ENCODE results near the gene MAP1LC3B2. TPM values are rescaled to one million over a fixed set of nuclear protein-coding genes. Genes with fewer than 3 reads are reported as not detected.

MAP1LC3B2 gene
- total RNA-seq, 1 donor from 2014 or later: 5.8 TPM

DNA sequence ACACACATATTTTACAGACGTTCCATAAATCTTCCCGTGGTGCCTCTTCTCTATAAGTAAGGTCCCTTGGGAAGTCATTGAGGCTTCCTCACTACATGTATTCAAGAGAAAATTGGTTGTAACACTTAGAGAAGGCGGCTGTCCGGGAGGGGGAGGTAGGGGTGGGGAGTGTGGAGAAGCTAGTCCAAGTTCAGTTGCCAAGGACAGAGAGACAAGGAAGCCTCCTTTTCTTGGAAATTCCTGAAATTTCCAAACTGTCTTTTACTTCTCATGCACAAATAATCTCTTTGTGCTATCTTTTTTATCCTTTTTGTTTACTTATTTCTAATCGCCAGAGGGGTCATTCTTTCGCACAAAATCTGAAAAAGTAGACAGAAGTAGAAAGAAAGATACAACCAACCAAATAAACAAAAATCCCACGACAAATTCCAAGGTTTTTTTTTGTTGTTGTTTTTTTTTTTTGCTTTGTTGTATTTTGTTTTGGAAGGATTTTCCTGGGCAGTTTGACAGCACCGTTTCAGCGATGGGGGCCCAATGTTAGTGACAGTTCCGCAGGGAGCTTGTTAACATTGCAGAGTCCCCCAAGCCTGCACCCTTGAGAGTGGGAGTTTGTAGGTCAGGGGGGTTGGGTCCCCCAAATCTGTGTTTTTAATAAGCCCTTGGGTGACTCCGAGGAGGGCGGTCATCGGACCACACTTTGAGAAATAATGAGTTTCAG is 45.2 kb downstream of the MAP1LC3B2 start:
- H3K27ac Mint-ChIP-seq (ENCODE audit: unreplicated experiment): no peak overlapping the region
- no peak overlapping the region for H2AFZ ChIP-seq (ENCODE audit: low read depth, low read length)

GRCh38 chr12:116604951-116605641 is 45.9 kb downstream of the MAP1LC3B2 start:
- Histone ChIP-seq H3K9me3 (ENCODE audit: insufficient read depth, low read depth, low read length) (no peaks in the 10 kb centered on the region), H3K27ac (ENCODE audit: low read depth, low read length) (no peak overlapping the region), H3K4me1 (ENCODE audit: insufficient read depth, low read length) (peaks cover 6% of the 10 kb centered on the region), H3K27me3 (ENCODE audit: insufficient read depth, low read length) (no peaks in the 10 kb centered on the region), H3K9ac (ENCODE audit: low read length) (no peak overlapping the region), H3K4me2 (ENCODE audit: low read length) (peak overlapping the region; percentile 64), H3K36me3 (ENCODE audit: insufficient read depth, low read length) (no peaks in the 10 kb centered on the region), H4K20me1 (ENCODE audit: insufficient read depth, low read length) (no peaks in the 10 kb centered on the region), H3K79me2 (ENCODE audit: insufficient read depth, low read length) (no peaks in the 10 kb centered on the region), H3K4me3 (ENCODE audit: insufficient read depth, low read depth, low read length) (no peak overlapping the region), H2AFZ (ENCODE audit: low read depth, low read length) (no peak overlapping the region)
- FAIRE-seq: no peak
- Mint-ChIP-seq H3K36me3 (ENCODE audit: low read depth, unreplicated experiment) (no peaks in the 10 kb centered on the region), H3K27ac (ENCODE audit: unreplicated experiment) (no peak overlapping the region), H3K4me3 (ENCODE audit: unreplicated experiment) (no peak overlapping the region), H3K9me3 (ENCODE audit: unreplicated experiment) (peaks cover 8% of the 10 kb centered on the region), H3K4me1 (ENCODE audit: low read depth, unreplicated experiment) (peaks cover 3% of the 10 kb centered on the region), H3K27me3 (ENCODE audit: low read depth, unreplicated experiment) (peaks cover 4% of the 10 kb centered on the region)
- TF ChIP-seq, protein P1, sequence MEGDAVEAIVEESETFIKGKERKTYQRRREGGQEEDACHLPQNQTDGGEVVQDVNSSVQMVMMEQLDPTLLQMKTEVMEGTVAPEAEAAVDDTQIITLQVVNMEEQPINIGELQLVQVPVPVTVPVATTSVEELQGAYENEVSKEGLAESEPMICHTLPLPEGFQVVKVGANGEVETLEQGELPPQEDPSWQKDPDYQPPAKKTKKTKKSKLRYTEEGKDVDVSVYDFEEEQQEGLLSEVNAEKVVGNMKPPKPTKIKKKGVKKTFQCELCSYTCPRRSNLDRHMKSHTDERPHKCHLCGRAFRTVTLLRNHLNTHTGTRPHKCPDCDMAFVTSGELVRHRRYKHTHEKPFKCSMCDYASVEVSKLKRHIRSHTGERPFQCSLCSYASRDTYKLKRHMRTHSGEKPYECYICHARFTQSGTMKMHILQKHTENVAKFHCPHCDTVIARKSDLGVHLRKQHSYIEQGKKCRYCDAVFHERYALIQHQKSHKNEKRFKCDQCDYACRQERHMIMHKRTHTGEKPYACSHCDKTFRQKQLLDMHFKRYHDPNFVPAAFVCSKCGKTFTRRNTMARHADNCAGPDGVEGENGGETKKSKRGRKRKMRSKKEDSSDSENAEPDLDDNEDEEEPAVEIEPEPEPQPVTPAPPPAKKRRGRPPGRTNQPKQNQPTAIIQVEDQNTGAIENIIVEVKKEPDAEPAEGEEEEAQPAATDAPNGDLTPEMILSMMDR (IDR thresholded peaks at IDR 0.05; ENCODE audit: insufficient read depth, low read depth, low read length): no peak
- TF ChIP-seq EZH2 (IDR thresholded peaks at IDR 0.05; ENCODE audit: insufficient read depth, low read length): no peak
- no peak for DNase-seq (ENCODE audit: low read depth)

More for the DNA sequence above, 45.2 kb downstream of the MAP1LC3B2 start:
- H3K36me3 ChIP-seq (ENCODE audit: insufficient read depth, low read length): no peaks in the 10 kb centered on the region
- Mint-ChIP-seq H3K27me3 (ENCODE audit: low read depth, unreplicated experiment) (peaks cover 4% of the 10 kb centered on the region), H3K36me3 (ENCODE audit: low read depth, unreplicated experiment) (no peaks in the 10 kb centered on the region), H3K4me3 (ENCODE audit: unreplicated experiment) (no peak overlapping the region), H3K9me3 (ENCODE audit: unreplicated experiment) (peaks cover 8% of the 10 kb centered on the region), H3K4me1 (ENCODE audit: low read depth, unreplicated experiment) (peaks cover 3% of the 10 kb centered on the region)
- H3K4me3 ChIP-seq (ENCODE audit: insufficient read depth, low read depth, low read length): no peak overlapping the region
- H3K27me3 ChIP-seq (ENCODE audit: insufficient read depth, low read length): no peaks in the 10 kb centered on the region
- peaks cover 8% of the 10 kb centered on the region for H3K4me1 ChIP-seq (ENCODE audit: insufficient read depth, low read length)
- FAIRE-seq (no peak), DNase-seq (ENCODE audit: low read depth) (no peak)
- H3K4me2 ChIP-seq (ENCODE audit: low read length): peak overlapping the region; percentile 64
- H3K79me2 ChIP-seq (ENCODE audit: insufficient read depth, low read length): no peaks in the 10 kb centered on the region
- TF ChIP-seq, protein P1 (IDR thresholded peaks at IDR 0.05; ENCODE audit: insufficient read depth, low read depth, low read length): no peak
- no peak for TF ChIP-seq EZH2 (IDR thresholded peaks at IDR 0.05; ENCODE audit: insufficient read depth, low read length)
- no peak overlapping the region for H3K27ac ChIP-seq (ENCODE audit: low read depth, low read length)
- H3K9ac ChIP-seq (ENCODE audit: low read length): no peak overlapping the region
- H4K20me1 ChIP-seq (ENCODE audit: insufficient read depth, low read length): no peaks in the 10 kb centered on the region
- no peaks in the 10 kb centered on the region for H3K9me3 ChIP-seq (ENCODE audit: insufficient read depth, low read depth, low read length)
